ENCODE measurements around the gene CTBP2.
"Not testable (repeated sequence)": the region's sequence is repeated elsewhere in the genome, so short reads cannot be mapped to it uniquely, and the experiment has no call there.

Gene CTBP2

DNA sequence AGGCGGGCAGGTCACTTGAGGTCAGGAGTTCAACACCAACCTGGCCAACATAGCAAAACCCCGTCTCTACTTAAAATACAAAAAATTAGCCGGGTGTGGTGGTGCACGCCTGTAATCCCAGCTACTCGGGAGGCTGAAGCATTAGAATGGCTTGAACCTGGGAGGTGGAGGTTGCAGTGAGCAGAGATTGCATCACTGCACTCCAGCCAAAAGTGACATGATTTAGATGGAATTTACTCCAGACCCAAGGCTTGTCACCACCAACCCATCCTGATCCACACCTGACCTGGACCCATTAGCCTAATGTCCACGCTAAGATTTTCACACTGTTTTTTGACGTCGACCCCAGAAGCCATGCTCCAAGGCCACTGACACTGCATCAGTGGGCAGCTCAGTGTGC is 101.0 kb downstream of the CTBP2 start:
- not testable (repeated sequence) for DNase-seq

DNA sequence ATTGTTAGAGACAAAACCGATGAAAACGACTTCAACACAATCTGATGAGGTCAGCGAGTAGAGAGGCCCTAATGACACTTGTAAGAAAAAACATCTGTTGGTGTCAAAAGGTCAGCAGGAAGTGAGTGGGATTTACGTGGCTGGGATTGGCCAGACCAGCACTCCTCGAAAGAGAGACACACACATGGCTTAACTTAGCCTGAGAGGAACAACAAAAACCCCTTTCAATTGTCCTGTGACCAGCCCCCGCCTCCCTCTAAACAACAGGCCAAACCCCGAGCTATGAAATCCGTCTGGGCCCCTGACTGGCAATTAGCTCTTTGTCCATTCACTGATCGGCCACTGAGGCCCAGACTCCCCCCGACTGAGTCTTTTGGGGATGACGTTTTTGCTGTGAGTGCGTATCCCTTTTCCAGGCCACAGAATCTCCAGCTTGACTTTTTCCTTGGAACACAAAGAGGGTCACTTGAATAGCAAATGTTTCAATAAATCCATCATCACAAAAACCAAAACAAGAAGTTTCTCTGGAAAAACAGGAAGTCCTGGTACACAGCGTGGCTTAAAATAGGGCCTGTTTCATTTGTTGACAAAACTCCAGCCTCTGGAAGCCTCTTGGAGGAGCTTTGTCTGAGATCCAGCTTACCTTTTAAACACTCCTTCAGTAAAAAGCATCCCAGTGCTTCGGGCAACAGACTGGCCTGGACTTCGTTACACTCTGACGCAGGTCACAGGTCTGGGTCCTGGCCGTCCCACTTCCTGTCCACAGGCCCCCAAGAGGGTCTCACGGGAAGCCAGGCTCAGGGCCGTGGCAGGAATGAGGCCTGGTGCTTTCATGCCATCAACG is 103.0 kb downstream of the CTBP2 start:
- no peak for DNase-seq

DNA sequence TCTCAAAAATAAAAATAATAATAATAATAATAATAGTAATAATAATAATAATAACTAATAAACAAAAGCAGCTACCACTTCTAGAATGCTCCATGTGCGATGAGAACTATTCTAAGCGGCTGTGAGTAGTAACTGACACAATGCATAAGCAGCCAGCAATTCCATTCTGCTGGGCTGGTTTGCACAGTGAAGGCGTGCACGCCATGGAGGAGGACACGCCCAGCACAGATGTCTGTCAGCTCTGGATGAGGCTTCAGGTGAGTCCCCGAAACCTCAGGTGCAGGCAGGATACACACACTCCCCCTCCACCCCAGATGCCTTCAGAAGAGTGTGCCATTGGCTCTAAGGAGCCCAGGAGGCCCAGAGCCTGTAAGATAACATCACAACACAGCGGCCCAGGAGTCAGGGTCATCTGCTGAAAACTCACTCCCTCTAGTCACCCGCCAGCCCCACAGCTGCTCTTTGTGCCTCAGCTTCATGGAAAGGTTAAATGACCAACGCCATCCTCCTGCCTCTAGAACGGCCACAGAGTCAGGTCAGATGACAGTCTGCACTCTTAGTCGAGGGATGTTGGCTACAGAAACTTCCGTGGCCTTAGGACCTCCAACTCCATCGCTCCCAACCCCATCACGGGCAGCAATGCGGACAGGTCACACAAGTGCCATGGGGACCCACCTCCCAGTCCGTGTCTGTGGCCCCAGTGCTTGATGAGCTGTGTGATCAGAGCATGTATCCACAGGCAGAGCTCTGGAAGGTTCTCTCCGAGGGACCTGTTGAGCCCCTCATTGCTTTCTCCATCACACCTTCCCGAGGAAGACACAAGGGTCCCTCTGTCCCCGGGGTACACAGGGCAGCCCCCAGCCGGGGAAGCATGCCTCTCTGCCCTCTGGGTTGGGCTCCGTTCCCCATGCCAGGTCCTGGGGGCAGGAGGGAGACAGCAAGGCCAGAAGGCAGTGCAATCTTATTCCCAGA is 103.9 kb downstream of the CTBP2 start:
- DNase-seq, result no peak

DNA sequence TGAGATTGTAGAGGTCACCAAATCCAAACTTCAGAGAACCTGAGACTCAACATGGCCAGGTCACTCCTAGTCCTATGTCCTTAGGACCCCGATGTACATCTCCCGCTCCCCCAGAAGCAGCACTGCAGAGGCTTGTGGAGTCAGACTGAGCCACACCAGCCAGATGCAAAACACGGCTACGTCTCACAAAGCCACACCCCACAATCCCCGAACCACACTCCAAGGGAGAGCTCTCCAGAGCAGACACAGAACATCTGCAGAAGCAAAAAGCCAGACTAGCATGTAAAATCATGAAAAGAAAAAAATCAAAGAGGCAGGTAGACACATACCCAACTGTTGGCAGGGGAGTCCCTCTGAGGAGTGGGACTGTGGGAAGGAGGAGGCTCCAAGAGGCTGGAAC is 104.9 kb downstream of the CTBP2 start:
- DNase-seq, result no peak

DNA sequence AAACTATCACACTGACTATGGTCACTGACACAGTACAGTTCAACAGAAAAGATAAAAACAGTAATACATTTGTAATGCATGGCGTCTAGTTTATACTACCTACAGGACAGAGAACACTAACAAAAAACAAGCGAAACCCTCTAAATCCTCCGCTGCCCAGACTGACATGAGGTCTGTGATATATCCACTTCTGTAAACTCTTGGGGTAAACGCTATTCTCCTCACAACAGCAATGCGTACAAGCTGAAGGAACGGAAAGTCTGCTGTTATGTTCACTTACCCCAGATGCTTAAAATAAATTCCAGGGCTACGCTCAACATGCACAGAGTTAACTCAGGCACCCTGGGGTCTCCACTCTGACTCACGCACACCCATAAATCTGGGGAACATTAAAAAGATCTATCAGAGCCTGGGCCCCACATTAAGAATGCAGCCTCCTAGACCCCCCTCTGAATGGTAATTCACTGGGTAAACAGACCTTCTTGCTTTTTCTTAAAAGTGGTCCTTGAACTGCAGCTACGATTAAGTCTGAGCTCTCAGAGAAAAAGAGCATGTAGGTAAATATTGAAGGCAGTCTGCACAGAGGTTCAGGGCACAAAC is 105.6 kb downstream of the CTBP2 start:
- DNase-seq, result no peak

DNA sequence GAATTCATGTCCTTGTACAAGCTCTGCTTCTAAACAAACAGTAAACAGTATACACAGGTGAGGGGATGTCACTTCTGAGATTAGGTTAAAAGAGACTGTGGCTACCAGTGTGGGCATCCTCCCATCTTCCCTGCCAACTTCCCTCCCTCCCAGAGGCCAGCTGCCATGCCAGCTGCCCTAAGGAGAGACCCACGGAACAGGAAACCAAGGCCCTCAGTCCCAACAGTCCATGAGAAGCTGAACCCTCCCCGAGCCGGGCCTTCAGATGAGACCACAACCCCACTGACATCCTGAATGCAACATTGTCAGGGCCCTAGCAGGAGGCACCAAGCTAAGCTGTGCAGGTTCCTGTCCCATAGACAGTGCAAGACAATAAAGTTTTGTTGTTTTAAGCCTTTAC is 106.1 kb downstream of the CTBP2 start:
- DNase-seq, result no peak

DNA sequence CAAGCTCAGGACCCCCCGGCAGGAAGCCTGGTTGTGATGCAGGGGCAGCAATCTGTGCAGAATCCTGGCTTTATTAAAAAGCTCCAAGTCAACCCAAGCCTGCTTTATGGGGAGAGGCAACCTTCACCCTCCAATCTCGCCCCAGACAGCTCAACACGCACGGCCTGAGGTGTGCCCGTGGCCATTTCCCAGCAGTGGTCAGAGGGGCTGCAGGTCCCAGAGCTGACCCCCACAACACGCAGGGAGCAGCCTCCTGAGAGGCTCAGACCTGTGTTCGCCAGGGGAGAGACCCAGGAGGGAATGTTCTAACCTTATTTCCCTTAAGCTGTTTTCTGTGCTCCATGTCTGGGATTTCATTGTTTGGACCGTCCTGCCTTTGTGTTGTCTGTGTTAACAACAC is 108.2 kb downstream of the CTBP2 start:
- DNase-seq, result no peak

DNA sequence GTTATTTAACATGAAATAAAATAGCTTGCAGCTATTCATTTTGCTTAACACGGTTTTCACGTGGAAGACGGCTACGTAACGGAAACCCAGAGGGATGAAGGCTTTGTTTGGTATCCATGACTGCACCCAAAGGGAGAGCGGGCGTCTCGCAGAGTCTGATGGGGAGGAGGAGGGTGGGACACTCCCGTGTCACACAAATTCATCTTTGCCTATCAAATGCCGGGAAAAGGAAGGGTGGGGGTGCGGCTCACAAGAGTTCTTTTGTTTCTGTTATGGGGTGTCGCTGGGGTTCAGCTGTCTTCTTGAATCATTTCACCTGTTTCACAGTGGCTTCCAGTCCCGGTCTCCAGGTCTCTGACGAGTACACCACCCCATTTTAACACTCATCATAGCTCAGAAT is 110.0 kb downstream of the CTBP2 start:
- DNase-seq, result no peak

DNA sequence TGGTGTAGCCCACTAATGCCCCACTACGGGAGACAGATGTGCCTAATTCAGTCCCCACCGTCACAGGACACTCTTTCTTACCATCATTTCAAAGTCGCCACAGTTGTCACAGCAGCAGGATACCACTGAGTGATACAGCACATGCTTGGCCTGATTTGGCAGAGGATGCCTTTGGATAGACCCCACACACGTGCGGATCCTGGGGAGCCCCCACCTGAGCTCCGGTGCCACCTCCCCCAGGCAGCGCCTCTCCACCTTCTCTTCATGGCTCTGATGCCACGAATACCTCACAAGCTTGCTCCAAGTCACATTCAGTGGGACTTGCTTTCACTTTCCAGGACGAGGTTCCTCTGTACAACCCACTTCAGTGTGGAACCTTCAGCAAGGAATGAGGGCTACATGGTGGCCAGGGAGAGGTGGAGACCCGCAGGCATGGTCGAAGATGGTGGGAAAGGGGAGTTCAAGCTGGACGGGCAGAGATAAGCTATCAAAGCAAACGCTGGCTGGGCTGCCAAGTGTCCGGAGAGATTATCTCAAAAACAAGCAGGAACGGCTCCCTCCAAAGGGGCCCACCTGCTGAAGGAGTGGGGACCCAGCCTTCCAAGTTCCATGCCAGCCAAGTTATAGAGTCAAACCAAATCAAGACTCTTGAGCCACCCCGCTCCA is 111.0 kb downstream of the CTBP2 start:
- no peak for DNase-seq

DNA sequence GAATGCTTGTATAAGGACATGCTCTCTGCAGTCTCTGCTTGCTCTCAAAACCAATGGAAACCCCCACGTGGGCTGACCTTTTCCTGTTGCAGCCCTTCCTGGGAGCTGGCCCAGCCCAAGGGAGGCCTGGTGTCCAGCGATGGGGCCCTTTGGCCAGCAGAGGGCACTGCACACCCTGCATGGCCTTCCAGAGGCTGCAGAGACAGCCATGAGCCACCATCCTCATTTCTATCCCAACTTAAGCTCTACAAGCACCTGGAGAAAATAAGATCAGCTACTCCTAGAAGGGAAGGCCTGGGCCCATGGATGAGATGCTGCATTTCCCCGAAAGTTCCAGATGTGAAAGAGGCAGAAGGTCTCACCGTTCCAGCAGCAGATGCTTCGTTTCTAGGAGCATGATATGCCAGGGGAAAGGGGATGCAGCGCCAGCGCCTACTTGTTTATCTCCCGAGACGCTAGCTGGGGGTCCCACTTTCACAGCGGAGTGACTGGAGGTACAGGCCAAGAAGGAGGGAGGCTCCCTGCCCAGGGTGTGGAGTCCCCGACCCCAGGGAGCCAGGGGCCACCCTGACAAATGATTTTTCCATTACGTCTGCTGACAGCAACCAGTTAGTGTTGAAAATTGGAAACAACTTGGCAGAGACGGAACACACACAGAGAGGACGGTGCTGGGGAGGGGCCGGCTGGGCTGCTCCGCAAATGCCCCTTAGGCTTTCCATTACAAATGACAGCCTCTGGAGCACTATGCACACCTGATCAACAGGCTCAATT is 112.1 kb downstream of the CTBP2 start:
- DNase-seq, result peak in 1 of 2 experiments; percentile 17

DNA sequence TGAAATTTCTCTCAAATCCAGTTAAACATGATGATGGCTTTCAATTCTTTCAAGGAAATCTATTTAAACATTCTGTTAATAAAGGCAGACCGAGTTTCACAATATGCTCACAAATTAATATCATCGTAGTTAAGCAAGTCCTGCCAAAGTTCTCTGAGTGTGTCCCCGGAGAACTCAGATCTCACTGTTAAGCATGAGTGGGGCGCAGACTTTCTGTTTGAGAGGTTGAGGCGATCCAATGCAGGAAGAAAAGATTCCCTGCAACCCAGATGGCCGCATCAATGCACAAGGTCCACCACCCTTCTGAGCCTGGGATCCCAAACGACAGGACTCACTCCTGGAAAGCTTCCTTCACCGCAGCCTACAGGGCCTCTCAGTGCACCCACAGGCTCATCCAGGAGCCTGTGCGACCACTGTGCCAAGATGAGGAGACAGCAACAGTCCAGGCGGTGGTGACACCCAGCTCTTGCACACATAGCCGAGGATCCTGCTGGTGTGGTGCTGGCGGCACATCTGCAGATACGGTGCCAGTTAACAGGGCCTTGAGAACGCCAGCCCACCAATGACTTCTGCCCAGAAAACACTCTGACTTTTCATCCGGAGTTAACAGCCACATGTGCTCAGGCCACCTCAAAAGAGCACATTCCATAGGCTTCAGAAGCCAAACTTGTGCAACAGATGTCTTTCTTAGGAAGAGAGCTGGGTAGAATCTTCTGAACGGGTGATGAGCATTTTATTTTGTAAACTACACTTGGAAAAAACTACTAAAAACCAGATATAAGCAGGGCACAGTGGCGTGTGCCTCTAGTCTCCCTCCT is 116.3 kb downstream of the CTBP2 start:
- no peak for DNase-seq

DNA sequence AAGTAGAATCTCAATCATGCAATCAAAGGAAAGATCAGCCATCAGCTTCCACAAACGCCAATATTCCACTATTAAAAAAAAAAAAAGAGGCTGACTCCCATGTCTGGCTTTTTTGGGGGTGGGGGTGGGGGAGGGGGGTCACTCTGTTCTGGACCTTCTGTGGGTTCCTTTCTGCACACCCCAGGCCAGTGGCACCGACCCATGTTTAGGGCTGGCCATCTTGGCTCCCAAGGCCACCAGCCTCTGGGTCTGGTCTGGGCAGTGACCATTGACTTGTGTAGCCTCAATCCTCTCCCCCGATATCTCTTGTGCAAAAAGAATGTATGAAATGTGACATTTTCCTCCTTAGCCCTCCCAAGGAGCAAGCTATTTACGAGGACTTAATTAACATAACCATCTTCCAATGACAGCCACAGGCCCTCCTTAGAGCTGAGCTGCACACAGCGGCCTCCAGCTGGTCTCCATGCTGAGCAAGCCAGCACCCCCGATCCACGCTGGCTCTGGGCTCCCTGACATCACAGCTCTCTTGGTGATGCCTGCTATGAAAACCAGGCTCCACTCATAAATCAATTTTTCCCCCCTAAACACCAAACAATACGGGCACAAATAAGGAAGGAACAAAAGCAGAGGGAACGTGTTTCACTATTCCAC is 118.4 kb downstream of the CTBP2 start:
- DNase-seq, result no peak

DNA sequence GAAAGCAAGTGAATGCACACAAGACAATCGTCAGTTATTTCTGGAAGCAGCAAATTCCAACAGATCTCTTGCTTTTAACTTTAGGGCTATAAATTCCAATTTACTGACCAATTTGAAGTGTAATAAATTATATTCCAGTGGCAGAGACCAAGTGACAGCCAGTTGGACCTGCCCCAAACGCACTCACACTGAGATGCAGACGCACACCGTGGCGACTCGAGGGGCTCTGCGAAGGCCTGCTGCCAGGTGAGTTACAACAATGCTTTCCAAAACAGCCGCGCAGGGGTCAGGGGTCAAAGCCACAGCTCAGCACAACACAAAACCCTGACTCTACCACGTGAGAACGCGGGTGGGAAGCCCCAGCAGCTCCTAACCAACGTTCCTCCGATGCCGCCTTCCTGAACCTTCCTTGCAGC is 121.0 kb downstream of the CTBP2 start:
- DNase-seq, result no peak

DNA sequence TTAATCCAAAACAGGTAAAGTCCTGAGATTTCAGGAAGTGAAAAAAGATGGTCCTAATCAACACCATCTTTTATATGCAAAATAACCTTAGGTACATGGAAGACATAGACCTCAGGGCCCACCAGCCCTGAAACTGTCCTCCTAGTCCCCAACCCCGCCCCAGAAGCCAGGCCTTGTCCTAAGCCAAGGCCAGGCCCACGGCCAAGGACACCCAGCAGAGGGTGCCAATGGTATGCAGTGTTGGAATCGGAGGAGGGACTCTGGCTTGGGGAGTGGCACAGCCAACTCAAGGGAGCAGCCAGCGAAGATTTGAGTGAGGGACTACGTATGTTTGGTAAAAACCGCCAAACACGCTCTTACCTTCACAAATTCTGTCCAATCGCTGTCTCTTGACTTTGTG is 121.7 kb downstream of the CTBP2 start:
- DNase-seq, result no peak

DNA sequence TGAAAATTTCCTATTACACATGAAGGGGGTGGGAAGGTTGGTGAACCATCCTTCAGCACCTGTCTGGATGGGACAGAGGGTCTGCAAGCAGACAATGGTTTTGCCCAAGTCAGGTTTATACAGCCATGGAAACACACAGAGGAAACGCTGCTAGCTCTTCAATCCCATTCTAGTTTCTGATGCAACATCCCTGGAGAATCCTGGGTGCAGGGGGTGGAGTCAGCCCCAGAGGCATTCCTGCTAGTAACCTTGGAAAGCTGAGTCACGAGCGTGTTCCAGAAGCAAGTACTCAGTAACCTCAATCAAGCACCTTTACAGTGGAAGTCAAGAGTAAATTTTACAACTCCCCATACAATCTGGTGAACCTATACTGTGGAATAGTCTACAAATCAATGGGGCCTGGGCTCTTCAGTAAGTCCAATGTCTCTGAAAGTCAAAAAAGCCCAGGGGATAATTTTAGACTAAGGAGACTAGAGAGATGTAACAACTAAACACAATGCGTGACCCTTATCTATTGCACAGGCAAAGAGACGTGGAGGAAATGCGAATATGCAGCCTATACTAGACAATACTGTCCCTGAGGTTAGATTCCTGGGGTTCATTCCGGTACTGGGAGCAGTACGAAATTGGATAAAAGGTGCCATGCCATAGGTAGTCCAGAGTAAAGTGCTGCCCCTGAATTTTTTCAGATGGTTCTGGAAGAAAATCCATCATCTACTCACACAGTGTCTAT is 123.1 kb downstream of the CTBP2 start:
- DNase-seq, result no peak

DNA sequence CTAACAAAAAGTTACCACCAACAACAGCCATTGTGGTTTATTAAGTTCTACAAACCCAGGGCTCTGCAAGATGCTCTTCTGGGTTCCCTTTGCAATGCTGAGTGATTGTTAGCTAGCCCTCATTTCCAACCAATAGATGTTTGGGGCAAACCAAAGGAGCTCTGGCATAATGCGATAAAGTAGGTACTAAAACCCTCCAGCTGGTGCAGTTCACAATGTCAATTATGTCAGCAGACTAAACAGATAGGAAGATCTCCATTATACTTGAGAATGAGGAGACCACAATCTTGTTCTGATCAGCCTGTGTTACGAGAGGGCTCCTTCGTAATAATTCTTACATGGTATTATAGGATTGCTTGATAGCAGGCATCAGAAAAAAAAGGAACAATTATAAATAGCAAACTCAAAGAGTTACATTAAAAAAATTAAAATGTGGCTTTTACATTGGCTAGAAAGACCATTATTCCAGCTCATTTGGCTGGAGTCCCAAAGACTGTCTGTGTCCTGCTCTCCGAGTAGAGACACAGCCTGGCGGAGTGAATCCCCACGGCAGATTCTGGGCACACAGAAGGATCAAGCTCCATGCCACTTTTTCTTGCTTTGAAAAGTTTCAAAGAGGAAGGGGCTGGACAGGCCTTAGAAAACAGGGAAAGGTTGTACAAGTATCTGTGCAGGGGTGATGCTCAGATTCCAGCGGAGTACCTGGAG is 124.6 kb downstream of the CTBP2 start:
- no peak for DNase-seq

DNA sequence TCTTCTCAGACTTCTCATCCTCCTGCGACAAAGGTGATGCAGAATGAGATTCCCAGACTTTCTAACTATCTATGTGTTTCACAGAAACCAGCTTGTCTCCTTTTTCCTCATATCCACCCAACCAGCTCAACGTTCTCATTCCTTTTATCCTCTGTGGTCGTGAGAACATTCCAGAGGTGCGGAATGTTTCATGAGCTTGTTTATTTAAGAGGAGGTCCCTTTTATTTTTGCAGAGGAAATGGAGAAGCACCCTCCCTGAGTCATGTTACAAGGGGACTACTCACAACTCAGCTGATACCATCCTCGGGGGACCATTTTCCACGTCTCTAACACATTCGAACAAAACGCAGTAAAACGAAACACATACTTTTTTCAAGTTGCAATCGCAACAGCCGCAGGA is 125.2 kb downstream of the CTBP2 start:
- no peak for DNase-seq

DNA sequence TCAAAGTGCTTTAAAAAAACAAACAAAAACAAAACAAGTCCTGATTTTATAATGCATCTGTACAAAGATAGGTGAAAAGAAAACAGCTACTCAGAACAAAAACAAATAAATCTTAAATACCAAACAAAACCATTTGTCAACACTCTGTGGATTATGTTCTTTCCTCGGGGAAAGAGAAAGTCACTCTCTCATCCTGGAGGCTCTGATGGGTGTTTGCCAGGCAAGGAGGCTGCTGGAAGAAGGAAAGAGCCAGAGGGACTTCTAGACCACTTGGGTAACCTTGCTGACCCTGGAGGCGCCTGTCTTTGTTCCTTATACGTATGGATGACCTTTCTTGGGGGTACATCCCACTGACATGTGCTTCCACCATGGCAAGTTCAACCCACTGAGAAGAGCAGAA is 125.7 kb downstream of the CTBP2 start:
- DNase-seq, result no peak
